ENCODE results near the gene TRAF3. TPM values are rescaled to one million over a fixed set of nuclear protein-coding genes. Genes with fewer than 3 reads are reported as not detected.

The TRAF3 gene
- total RNA-seq, 1 donor from 2014 or later, result 14.0 TPM

DNA sequence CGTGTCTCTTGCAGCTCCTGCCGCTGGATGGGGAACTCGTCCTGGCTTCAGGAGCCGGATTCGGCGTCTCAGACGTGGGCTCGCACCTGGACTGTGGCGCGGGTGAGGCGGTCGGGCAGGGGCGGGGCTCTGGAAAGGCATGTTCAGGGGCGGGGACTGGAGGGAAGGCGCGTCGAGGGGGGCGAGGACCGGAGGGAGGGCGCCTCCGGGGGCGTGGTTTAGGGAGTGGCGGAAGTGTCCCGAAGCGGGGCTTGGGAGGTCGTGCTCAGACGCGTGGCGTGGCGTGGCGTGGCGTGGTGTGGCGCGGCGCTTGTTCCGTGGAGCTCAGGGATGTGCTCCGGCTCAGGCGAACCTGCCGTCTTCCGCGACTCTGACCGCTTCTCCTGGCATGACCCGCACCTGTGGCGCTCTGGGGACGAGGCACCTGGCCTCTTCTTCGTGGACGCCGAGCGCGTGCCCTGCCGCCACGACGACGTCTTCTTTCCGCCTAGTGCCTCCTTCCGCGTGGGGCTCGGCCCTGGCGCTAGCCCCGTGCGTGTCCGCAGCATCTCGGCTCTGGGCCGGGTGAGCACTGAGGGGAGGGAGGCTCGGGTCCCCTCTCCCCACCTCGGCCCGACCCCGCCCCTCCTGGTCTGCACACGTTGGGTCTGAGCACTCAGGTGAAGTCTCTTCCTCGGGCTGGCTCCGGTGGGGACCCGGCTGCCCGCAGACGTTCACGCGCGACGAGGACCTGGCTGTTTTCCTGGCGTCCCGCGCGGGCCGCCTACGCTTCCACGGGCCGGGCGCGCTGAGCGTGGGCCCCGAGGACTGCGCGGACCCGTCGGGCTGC, 151.4 kb downstream of the TRAF3 start:
- peak overlapping the region; percentile 66 for H3K27ac ChIP-seq
- H3K9me3 ChIP-seq, result no peaks in the 10 kb centered on the region
- H3K27me3 ChIP-seq, result no peaks in the 10 kb centered on the region
- peaks cover 39% of the 10 kb centered on the region for H3K4me1 ChIP-seq
- H3K4me3 ChIP-seq, result peak overlapping the region; percentile 45 to 52
- intact Hi-C loops (cut with DNase I), result loop anchor here (10.0 kb wide), 1 partner anchor 234 kb away; no protein-coding TSS in a partner anchor
- DNase-seq (ENCODE audit: extremely low spot score in 2 of 2), result no peak
- peaks cover 0 to 14% of the 10 kb centered on the region in 2 donors for H3K36me3 ChIP-seq
- TF ChIP-seq, protein P1, sequence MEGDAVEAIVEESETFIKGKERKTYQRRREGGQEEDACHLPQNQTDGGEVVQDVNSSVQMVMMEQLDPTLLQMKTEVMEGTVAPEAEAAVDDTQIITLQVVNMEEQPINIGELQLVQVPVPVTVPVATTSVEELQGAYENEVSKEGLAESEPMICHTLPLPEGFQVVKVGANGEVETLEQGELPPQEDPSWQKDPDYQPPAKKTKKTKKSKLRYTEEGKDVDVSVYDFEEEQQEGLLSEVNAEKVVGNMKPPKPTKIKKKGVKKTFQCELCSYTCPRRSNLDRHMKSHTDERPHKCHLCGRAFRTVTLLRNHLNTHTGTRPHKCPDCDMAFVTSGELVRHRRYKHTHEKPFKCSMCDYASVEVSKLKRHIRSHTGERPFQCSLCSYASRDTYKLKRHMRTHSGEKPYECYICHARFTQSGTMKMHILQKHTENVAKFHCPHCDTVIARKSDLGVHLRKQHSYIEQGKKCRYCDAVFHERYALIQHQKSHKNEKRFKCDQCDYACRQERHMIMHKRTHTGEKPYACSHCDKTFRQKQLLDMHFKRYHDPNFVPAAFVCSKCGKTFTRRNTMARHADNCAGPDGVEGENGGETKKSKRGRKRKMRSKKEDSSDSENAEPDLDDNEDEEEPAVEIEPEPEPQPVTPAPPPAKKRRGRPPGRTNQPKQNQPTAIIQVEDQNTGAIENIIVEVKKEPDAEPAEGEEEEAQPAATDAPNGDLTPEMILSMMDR (IDR thresholded peaks at IDR 0.05), result no peak
- TF ChIP-seq POLR2AphosphoS5 (IDR thresholded peaks at IDR 0.05; ENCODE audit: insufficient read depth in 1 of 2, low read depth in 1 of 2), result peak in 1 of 2 donors; percentile 53

DNA sequence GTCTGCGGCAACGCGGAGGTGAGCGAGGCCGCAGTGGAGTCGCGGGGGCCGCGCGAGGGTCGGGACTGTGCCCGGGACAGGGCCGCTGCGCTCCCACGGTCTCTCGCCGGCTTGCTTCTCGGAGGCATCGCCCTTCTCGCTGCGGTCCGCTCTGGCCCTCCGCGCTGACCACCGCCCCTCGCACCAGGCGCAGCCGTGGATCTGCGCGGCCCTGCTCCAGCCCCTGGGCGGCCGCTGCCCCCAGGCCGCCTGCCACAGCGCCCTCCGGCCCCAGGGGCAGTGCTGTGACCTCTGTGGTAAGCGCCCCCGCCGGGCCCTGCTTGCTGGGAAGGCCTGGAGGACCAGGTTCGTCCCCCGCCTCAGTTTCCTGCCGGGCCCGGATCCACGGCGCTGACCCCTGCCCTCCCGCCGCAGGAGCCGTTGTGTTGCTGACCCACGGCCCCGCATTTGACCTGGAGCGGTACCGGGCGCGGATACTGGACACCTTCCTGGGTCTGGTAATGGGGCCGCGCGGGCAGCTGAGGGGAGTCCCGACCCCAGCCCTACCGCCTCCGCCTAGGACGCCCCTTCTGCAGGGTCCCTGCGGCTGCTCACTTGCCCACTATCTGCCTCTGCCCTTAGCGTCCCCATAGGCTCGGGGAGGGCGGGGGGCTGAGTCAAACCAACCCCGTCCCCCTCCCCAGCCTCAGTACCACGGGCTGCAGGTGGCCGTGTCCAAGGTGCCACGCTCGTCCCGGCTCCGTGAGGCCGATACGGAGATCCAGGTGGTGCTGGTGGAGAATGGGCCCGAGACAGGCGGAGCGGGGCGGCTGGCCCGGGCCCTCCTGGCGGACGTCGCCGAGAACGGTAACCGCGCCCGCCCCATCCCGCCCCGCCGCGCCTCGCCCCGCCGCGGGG, 152.2 kb downstream of the TRAF3 start:
- Histone ChIP-seq H3K9me3 (no peaks in the 10 kb centered on the region), H3K27ac (no peak overlapping the region), H3K4me3 (peak overlapping the region; percentile 45 to 52), H3K4me1 (peaks cover 33% of the 10 kb centered on the region), H3K27me3 (no peaks in the 10 kb centered on the region), H3K36me3 (peaks cover 0 to 19% of the 10 kb centered on the region in 2 donors)
- TF ChIP-seq POLR2AphosphoS5 (IDR thresholded peaks at IDR 0.05; ENCODE audit: insufficient read depth in 1 of 2, low read depth in 1 of 2), result no peak
- no peak for DNase-seq (ENCODE audit: extremely low spot score in 2 of 2)
- intact Hi-C loops (cut with DNase I), result loop anchor here (10.0 kb wide), 1 partner anchor 235 kb away; no protein-coding TSS in a partner anchor

DNA sequence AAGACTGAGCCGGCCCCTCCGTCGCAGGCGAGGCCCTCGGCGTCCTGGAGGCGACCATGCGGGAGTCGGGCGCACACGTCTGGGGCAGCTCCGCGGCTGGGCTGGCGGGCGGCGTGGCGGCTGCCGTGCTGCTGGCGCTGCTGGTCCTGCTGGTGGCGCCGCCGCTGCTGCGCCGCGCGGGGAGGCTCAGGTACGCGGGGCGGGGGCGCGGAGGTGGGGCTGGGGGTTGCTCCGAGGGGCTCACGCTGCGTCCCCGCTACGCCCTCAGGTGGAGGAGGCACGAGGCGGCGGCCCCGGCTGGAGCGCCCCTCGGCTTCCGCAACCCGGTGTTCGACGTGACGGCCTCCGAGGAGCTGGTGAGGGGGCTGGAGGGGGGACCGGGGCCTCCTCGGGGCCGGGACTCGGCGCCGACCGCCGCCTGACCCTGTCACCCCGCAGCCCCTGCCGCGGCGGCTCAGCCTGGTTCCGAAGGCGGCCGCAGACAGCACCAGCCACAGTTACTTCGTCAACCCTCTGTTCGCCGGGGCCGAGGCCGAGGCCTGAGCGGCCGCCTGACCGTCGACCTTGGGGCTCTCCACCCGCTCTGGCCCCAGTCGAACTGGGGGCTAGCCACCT, 153.0 kb downstream of the TRAF3 start:
- peaks cover 33% of the 10 kb centered on the region for H3K4me1 ChIP-seq
- H3K4me3 ChIP-seq, result peak overlapping the region; percentile 45 to 52
- TF ChIP-seq, protein P1 (IDR thresholded peaks at IDR 0.05), result no peak
- no peak for TF ChIP-seq POLR2A (IDR thresholded peaks at IDR 0.05)
- peaks cover 0 to 19% of the 10 kb centered on the region in 2 donors for H3K36me3 ChIP-seq
- H3K27me3 ChIP-seq, result no peaks in the 10 kb centered on the region
- no peak overlapping the region for H3K27ac ChIP-seq
- intact Hi-C loops (cut with DNase I), result no loop called here
- DNase-seq (ENCODE audit: extremely low spot score in 2 of 2), result no peak
- no peaks in the 10 kb centered on the region for H3K9me3 ChIP-seq

DNA sequence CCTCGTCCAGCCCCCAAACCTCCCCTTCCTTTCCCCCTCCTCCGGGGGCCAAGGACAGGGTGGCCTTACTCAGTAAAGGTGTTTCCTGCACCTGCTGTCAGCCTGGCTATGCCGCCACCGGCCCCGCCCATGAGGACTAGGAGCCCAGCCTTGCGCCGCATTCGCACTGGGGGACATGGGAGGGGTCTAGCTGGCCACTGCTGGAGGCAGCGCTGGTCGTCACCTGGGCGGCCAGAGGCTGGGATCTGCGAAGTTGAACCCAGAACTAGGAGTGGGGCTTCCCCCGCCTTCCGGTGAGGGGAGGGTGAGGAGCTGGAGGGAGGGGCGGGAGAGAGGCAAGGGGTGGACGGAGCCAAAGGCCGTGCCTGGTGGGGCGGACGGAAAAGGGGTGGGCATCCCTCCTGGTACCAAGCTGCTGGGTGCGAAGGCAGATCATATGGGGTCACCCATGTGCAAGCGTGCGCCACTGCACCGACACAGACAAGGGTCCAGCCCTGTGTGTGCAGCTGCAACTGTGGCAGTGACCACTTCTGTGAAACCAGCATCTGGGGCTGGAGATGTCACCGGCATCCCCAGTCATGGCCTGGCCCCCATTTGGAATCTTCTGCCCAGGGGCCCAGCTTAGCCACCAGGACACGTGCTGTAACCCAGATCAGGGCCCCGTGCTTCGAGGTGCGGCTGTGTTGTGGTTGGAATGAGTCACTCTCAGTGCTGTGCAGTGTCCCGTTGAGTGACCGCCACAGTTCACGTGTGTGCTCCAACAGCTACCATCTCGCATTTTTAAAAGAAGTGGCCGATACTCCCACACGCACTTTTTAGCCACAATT, 153.7 kb downstream of the TRAF3 start:
- Histone ChIP-seq H3K27ac (no peak overlapping the region), H3K4me3 (peak overlapping the region; percentile 45 to 52), H3K36me3 (peaks cover 0 to 19% of the 10 kb centered on the region in 2 donors), H3K4me1 (peaks cover 33% of the 10 kb centered on the region), H3K9me3 (no peaks in the 10 kb centered on the region), H3K27me3 (no peaks in the 10 kb centered on the region)
- intact Hi-C loops (cut with DNase I), result no loop called here
- no peak for DNase-seq (ENCODE audit: extremely low spot score in 2 of 2)
- no peak for TF ChIP-seq POLR2A (IDR thresholded peaks at IDR 0.05)
- TF ChIP-seq, protein P1 (IDR thresholded peaks at IDR 0.05), result no peak
- no peak for TF ChIP-seq POLR2AphosphoS5 (IDR thresholded peaks at IDR 0.05; ENCODE audit: insufficient read depth in 1 of 2, low read depth in 1 of 2)
